ENCODE data around the gene AKAP10. TPM values are rescaled to one million over a fixed set of nuclear protein-coding genes. Genes with fewer than 3 reads are reported as not detected.
"Not testable (repeated sequence)": the region's sequence is repeated elsewhere in the genome, so short reads cannot be mapped to it uniquely, and the experiment has no call there.

Gene AKAP10
- polyA plus RNA-seq (ENCODE audit: insufficient read length in 4 of 4) = 10 to 100 TPM; 26.7 to 32.0 (median 29.0) TPM

DNA sequence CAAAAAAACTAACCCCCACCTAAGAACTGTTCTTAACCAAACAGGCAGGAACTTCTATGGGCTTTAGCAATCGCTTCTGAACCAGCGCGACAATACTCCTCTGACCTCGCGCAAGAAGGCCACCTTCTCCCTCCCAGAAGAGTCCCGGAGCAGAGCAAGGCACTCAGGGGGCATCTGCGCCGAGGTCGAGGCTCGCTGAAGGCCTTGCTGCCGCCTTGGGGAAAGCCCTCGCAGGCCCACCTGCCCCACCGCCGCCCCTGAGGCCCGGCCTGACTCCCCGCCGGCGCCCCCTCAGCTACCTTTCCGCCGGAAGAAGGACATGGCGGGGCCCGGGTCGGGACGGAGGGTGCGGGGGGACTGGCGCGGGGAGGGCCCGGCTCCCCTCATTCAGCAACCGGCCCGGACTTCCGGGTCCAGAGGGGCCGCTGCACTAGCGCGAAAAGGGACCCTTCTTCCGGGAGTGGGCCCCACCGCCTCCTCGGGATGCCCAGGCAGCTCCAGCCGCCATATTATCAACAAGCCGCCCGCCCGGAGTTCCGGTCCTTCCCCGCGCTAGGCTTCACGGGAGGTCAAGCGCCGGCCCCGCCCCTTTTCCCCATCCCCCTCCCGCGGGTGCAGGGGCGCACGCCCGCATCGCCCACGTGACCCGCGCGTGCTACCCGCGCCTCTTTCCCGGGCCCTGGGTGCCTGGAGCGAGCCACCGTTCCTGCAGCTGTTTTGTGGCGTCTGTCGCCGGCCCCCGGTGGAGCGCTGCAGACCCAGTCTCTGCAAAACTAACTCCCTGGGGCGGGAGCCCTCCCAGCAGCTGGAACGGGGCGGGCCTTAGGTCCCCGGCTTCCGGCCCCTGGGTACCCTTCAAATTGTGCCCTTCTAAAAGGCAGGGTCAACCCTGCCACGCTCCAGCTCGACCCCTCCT lies at the start of gene AKAP10:
TSS of gene AKAP10 (minus strand) at position 536 of the 916 bp plus-strand sequence. CDS start at position 387, 149 bp downstream.
- DNase-seq (ENCODE audit: low read depth in 4 of 4, low spot score in 3 of 4) = peak; percentile 74 to 82 (median 79)

DNA sequence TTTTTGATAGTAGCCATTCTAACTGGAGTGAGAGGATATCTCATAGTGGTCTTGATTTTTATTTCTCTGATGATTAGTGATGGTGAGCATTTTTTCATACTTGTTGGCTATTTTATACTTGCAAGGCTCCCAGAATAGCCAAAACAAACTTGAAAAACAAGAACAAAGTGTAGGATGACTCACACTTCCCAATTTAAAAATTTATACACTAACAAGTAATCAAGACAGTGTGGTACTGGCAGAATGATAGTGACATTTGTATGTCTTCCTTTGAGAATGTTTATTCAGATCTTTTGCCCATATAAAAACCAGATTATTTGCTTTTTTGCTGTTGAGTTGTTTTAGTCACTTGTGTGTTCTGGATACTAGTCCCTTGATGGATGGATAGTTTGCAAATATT lies 49.3 kb upstream of the AKAP10 start:
- no peak for DNase-seq (ENCODE audit: low read depth in 4 of 4, low spot score in 3 of 4)

GRCh38 chr17:20022701-20023100 lies 45.1 kb upstream of the AKAP10 start:
- no peak for DNase-seq (ENCODE audit: low read depth in 4 of 4, low spot score in 3 of 4)

GRCh38 chr17:20016475-20016992 lies 38.9 kb upstream of the AKAP10 start:
- not testable (repeated sequence) for DNase-seq (ENCODE audit: low read depth in 4 of 4, low spot score in 3 of 4)

DNA sequence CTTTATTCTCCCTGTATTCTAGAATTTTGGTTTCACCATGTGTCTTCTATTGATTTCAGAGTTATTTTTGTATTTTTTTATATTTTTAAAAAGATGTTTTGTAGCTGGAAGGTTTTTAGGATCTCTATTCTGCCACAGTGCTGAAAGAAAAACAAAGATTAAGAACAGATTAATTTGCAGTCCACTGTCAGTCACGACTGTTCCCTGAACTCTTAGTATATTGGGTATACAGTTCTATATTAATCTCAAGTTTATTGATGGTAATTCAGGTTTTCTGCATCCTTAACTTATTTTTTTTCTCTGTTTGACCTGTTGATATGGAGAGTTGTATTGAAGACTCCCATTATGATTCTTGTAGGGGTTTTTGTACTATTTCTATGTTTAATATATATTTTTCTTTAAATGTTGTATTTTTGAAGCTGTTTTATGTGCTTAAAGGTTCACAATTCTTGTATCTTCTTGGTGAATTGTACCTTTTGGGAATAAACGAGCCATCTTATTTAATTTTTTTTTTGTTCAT lies 34.4 kb upstream of the AKAP10 start:
- no peak for DNase-seq (ENCODE audit: low read depth in 4 of 4, low spot score in 3 of 4)

- DNase-seq (ENCODE audit: low read depth in 4 of 4, low spot score in 3 of 4) = no peak
These were observed 33.3 kb upstream of the AKAP10 start for GRCh38 chr17:20010936-20011335.

DNA sequence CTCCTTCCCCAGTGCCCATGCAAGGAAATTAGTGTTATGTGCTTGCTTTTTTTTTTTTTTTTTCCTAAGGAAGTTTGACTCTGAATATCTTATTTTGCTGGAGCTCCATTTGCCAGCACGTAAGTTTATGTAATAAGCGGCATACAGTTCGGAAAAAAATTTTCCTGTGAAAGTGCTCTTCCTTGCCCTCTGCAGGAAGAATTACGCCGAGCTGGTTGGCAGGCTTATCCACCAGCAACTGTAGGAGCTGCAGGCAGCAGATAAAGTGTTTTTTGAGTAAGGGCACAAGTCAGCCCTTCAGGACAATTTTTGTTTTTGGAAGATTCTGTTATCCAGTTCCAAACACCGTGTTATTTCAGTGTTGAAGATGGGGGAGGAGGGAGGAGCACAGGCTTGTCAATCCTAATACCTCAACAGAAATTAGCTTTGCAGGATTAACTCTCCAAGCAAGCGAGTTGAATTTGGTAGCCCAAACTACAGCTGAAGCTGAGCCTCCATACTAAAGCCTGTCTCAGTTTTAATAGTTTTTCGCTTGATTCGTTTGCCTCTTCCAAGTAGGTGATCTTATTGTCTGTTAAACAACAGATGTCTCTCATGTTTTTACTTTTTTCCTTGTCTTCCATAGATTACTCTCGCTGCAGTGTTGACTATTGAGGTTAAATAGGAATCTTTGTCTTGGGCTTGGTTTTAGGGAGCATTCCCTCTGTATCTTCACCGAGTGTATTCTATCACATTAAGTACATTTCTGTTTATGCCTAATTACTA lies 32.7 kb upstream of the AKAP10 start:
- DNase-seq (ENCODE audit: low read depth in 4 of 4, low spot score in 3 of 4) = no peak

DNA sequence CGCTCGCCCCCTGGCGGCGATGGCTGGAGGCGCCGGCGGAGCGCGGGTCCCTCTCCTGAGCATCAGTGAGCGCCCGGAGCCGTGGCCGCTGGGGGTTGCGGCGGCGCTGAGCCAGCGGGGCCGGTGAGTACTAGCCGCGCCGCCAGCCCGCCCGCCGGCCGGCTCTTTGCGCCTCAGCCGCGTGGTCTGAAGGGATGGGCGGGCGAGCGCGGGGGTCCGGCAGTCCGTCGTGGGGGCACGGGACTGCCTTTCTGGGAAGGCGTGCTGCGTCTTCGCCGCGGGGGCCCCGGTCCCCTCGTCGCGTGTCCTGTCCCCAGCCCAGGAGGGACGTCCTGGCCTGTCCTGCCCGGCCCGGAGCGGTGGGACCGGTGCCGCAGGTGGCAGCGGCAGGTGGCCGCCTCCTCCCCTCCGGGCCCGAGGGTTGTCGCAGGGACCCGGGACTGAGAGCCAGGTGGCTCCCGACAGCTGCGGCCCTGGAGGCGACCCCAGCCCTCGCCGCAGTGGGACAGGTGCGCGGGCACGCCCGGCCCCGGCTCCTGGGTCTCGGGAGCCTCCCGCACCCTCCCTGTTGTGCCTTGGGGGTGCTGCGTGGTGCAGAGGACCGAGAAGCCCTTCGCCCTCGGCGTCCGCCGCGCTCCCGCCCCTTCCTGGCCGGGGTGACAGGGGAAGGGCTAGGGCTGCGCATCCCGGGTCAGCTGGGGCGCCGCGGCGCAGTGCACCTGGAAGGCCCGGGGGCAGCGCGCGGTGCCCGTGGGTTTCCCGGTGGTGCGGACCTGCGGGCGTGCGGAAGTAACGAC lies 31.9 kb upstream of the AKAP10 start, which contains the start of gene SPECC1:
TSS of gene SPECC1 (plus strand) at position 58 of the 797 bp plus-strand sequence. CDS start 87,293 bp downstream, outside the sequence.
- peak in 3 of 4 donors; percentile 48 to 65 (median 56) for DNase-seq (ENCODE audit: low read depth in 4 of 4, low spot score in 3 of 4)

GRCh38 chr17:20009052-20009301 lies 31.3 kb upstream of the AKAP10 start:
- DNase-seq (ENCODE audit: low read depth in 4 of 4, low spot score in 3 of 4) = no peak

DNA sequence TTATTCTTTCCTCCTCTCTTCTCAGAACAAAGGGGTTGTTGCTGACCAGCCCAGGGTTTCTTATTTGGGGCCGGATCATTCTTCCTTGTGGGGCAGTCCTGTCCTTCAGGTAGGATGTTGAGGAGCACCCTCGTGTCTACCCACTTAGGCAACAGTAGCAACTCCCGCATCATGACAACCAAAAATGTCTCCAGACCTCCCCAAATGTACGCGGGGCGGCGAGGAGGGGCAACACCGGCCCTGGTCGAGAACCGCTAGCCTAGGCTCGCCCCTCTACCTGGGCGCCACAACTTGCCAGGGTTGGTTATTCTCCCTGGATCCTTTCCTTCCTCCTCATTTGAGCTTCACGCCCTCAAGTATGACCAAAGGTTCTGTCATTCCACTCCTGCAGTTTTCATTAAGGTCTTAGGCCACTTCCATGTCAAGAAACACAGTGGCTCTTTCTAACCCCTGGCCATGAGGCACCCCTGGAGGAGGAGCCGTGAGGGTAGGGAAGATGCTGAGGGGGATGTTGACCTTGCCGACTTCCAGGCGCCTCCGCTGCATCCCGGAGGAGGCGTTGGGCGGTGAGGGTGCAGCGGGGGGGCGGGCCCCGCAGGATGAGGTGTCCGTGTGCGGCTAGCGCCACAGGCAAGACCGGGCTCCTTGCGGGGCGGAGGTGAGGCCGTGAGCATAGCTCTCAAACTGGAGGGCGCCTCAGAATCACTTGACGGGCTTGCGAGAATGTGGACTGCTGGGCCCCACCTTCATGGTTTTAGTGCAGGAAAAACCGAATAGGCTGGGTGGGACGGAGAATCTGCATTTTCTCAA lies 30.8 kb upstream of the AKAP10 start:
- DNase-seq (ENCODE audit: low read depth in 4 of 4, low spot score in 3 of 4) = no peak

DNA sequence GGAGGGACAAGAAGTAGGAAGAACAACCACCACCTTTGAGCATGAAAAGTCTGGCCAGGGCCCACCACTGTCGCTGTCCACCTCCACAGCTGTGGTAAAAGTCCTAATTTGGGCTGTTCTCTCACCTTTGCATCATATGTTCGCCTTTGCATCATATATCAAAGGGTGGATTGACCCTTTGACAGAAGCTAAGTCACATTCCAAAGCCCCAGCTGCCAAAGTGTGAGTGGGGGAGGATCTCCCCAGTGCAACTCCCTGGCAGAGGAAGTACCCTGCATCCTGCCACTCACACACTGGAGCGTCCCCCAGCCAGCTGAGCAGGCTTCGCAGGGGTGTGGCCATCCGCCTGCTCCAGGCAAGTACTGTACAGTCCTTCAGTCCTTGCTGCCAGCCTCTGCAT lies 18.9 kb upstream of the AKAP10 start:
- no peak for DNase-seq (ENCODE audit: low read depth in 4 of 4, low spot score in 3 of 4)

DNA sequence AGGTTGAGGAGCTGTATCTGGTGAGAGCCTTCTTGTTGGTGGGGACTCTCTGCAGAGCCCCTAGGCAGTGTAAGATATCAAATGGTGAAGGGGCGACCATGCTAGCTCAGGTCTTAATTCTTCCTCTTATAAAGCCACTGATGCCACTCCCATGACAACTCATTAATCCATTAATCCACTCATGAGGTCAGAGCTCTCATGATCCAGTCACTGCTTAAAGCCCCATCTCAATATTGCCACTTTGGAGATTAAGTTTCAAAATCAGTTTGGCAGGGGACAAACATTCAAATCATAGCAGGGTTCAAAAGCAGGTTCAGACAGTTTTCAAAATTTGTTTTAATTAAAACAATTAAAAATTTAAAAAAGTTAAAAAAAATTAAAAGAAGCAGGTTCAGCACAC lies 18.5 kb upstream of the AKAP10 start:
- DNase-seq (ENCODE audit: low read depth in 4 of 4, low spot score in 3 of 4) = no peak

DNA sequence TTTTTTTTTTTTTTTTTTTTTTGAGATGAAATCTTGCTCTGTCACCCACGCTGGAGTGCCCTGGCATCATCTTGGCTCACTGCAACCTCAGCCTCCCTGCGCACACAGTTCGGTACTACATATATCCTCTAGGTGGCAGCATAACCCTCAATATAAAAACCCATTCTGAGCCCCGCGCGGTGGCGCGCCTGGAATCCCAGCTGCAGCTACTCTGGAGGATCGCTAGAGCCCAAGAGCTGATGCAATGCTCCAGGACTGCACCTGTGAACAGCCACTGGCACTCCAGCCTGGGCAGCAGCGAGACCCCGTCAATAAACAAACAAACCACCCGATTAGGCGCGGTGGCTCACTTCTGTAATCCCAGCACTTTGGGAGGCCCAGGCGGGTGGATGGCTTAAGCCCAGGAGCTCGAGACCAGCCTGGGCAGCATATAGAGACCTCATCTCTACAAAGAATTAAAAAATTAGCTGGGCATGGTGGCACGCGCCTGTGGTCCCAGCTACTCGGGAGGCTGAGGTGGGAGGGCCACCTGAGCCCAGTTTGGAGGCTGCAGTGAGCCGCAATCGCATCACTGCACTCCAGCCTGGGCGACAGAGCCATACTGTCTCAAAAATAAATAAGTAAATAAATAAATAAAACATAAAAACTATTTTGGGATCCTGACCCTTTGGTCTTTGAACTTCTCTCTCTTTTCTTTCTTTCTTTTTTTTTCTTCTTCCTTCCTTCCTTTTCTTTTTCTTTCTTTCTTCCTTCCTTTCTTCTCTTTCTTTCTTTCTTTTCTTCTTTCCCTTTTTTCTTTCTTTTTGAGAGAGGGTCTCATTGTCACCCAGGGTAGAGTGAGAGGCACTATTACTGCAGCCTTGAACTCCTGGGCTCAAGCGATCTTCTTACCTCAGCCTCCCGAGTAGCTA lies 15.4 kb upstream of the AKAP10 start:
- DNase-seq (ENCODE audit: low read depth in 4 of 4, low spot score in 3 of 4) = peak in 3 of 4 donors; percentile 71 to 84 (median 76)

- no peak for DNase-seq (ENCODE audit: low read depth in 4 of 4, low spot score in 3 of 4)
These were observed 13.7 kb upstream of the AKAP10 start for GRCh38 chr17:19991252-19991885.

DNA sequence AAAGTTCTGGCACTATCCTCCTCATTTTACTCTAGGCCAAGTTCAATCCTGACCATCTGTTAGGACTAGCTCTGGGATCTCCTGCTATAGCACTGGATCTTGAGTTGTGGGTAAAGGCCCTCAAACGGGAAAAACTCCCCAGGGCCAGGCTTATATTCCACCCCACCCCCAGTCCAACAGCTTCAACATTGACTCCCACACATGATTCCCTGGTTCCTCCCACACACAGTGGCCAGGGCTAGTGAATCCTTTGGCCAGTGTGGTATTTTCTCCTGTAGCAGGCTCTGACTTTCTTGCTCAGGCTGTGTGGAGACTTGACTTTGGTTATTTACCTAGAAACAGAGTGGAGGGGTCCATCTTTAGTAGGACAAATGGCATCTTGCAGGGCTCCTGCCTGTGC lies 10.3 kb upstream of the AKAP10 start:
- DNase-seq (ENCODE audit: low read depth in 4 of 4, low spot score in 3 of 4) = no peak

- no peak for DNase-seq (ENCODE audit: low read depth in 4 of 4, low spot score in 3 of 4)
These were observed 9.6 kb upstream of the AKAP10 start for GRCh38 chr17:19986941-19987861.
